ENCODE data around the gene CRIP3.
"Not testable (repeated sequence)": the region's sequence is repeated elsewhere in the genome, so short reads cannot be mapped to it uniquely, and the experiment has no call there.

The CRIP3 gene

DNA sequence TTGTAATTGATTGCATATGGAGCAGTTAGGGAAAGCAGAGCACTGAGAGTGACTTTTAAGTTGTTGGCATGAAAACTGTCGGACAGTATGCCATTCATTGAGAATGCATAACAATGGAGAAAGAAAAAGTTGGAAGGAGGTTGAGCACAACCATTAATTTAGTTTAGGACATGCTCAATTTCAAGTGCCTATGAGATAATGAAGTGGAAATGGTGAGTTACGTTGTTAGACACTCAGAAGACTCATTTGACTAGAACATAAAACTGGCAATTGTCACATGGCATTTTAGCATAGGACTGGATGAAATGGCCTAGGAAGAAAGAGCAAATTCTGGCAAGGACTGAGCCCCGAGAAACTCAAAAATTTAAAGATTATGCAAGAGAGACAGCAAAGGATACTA is 38.8 kb upstream of the CRIP3 start:
- Histone ChIP-seq H3K9me2 (replicated peaks; ENCODE audit: insufficient read depth, low read length) (no peaks in the 10 kb centered on the region), H3K9me3 (ENCODE audit: insufficient read depth, low read length) (no peaks in the 10 kb centered on the region), H3K36me3 (ENCODE audit: low read length) (peaks cover 80% of the 10 kb centered on the region), H3F3A (ENCODE audit: insufficient read depth) (peaks cover 37% of the 10 kb centered on the region), H3K27me3 (ENCODE audit: low read length) (no peaks in the 10 kb centered on the region), H2AFZ (ENCODE audit: low read depth, low read length, severe bottlenecking) (no peak overlapping the region), H3K4me3 (ENCODE audit: insufficient read depth, low read length, poor library complexity, severe bottlenecking) (no peak overlapping the region), H3K27ac (ENCODE audit: low read depth, low read length) (no peak overlapping the region), H3K9ac (ENCODE audit: low read length) (no peak overlapping the region), H3K4me2 (ENCODE audit: low read depth, low read length, poor library complexity, severe bottlenecking) (no peak overlapping the region), H4K20me1 (ENCODE audit: low read depth, low read length) (peaks cover 49% of the 10 kb centered on the region), H3K79me2 (ENCODE audit: insufficient read depth, low read length) (peaks cover 90% of the 10 kb centered on the region)
- TF ChIP-seq CTCF (IDR thresholded peaks at IDR 0.05; ENCODE audit: insufficient read depth, low read length, poor library complexity, severe bottlenecking) (no peak), EZH2phosphoT487 (conservative IDR thresholded peaks at IDR 0.05; ENCODE audit: low read length) (no peak)

DNA sequence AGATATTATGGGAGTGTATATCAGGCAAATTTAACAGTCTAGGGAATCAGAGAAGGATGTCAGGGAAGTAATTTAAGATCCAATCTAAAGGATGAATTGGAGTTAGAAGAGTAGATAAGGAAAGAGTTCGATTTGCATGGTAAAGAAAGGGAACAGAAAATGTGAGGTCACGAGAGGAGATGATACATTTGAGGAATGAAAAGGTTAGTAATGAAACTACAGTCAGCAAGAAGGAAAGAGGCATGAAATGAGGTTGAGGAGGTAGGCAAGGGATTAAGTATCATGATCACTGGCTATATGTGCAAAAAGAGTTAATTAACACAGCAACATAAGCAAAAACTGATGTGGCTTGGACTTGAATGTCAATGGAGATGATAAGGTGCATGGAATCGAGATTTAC is 38.4 kb upstream of the CRIP3 start:
- no peak overlapping the region for H3K4me3 ChIP-seq (ENCODE audit: insufficient read depth, low read length, poor library complexity, severe bottlenecking)
- no peak overlapping the region for H2AFZ ChIP-seq (ENCODE audit: low read depth, low read length, severe bottlenecking)
- H3K9me3 ChIP-seq (ENCODE audit: insufficient read depth, low read length): no peaks in the 10 kb centered on the region
- peaks cover 80% of the 10 kb centered on the region for H3K36me3 ChIP-seq (ENCODE audit: low read length)
- H4K20me1 ChIP-seq (ENCODE audit: low read depth, low read length): peaks cover 45% of the 10 kb centered on the region
- H3K27ac ChIP-seq (ENCODE audit: low read depth, low read length): no peak overlapping the region
- H3K27me3 ChIP-seq (ENCODE audit: low read length): no peaks in the 10 kb centered on the region
- TF ChIP-seq CTCF (IDR thresholded peaks at IDR 0.05; ENCODE audit: insufficient read depth, low read length, poor library complexity, severe bottlenecking) (no peak), EZH2phosphoT487 (conservative IDR thresholded peaks at IDR 0.05; ENCODE audit: low read length) (no peak)
- no peaks in the 10 kb centered on the region for H3K9me2 ChIP-seq (replicated peaks; ENCODE audit: insufficient read depth, low read length)
- H3K4me2 ChIP-seq (ENCODE audit: low read depth, low read length, poor library complexity, severe bottlenecking): no peak overlapping the region
- H3K79me2 ChIP-seq (ENCODE audit: insufficient read depth, low read length): peaks cover 90% of the 10 kb centered on the region
- no peak overlapping the region for H3K9ac ChIP-seq (ENCODE audit: low read length)
- peaks cover 33% of the 10 kb centered on the region for H3F3A ChIP-seq (ENCODE audit: insufficient read depth)

DNA sequence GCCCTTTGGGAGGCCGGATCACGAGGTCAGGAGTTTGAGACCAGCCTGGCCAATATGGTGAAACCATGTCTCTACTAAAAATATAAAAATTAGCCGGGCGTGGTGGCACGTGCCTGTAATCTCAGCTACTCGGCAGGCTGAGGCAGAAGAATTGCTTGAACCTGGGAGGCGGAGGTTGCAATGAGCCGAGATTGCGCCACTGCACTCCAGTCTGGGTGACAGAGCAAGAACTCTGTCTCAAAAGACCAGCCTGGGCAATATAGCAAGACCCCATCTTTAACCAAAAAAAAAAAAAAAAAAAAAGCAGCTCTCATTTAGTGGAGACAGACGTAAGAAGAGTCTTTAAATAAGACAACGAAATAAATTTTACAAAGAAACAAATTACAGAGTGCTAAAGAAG is 37.6 kb upstream of the CRIP3 start:
- not testable (repeated sequence) for H3K9ac ChIP-seq (ENCODE audit: low read length); H3K27ac ChIP-seq (ENCODE audit: low read depth, low read length); H3K4me3 ChIP-seq (ENCODE audit: insufficient read depth, low read length, poor library complexity, severe bottlenecking); H2AFZ ChIP-seq (ENCODE audit: low read depth, low read length, severe bottlenecking); H3K27me3 ChIP-seq (ENCODE audit: low read length); H3K9me3 ChIP-seq (ENCODE audit: insufficient read depth, low read length); H3K9me2 ChIP-seq (replicated peaks; ENCODE audit: insufficient read depth, low read length); H3K4me2 ChIP-seq (ENCODE audit: low read depth, low read length, poor library complexity, severe bottlenecking)
- peaks cover 45% of the 10 kb centered on the region for H4K20me1 ChIP-seq (ENCODE audit: low read depth, low read length)
- H3K79me2 ChIP-seq (ENCODE audit: insufficient read depth, low read length): peaks cover 84% of the 10 kb centered on the region
- peaks cover 84% of the 10 kb centered on the region for H3K36me3 ChIP-seq (ENCODE audit: low read length)
- H3F3A ChIP-seq (ENCODE audit: insufficient read depth): peaks cover 31% of the 10 kb centered on the region

DNA sequence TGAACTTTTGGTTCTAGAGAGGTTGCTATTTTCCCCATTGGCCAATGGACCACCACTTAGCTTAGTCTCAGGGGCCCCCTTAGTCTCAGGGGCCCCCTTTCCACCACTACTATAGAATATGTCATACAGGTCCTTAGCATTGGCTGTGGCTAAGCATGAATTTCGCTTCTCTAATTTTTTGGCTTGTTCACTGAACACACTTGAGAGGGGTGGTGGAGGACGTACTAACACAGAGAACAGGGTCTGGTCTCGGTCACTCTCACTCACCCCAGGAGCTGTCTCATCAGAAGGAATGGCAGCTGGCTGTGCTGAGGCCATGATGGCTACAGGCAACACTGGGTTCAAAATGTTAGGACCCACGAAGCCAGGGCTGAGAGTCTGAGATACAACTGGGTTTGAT is 30.5 kb upstream of the CRIP3 start:
- peaks cover 15% of the 10 kb centered on the region for H4K20me1 ChIP-seq (ENCODE audit: low read depth, low read length)
- H3K27me3 ChIP-seq (ENCODE audit: low read length): no peaks in the 10 kb centered on the region
- H3F3A ChIP-seq (ENCODE audit: insufficient read depth): peaks cover 59% of the 10 kb centered on the region
- H3K9me2 ChIP-seq (replicated peaks; ENCODE audit: insufficient read depth, low read length): no peaks in the 10 kb centered on the region
- no peak overlapping the region for H2AFZ ChIP-seq (ENCODE audit: low read depth, low read length, severe bottlenecking)
- H3K4me2 ChIP-seq (ENCODE audit: low read depth, low read length, poor library complexity, severe bottlenecking): no peak overlapping the region
- no peak overlapping the region for H3K4me3 ChIP-seq (ENCODE audit: insufficient read depth, low read length, poor library complexity, severe bottlenecking)
- H3K79me2 ChIP-seq (ENCODE audit: insufficient read depth, low read length): peaks cover 14% of the 10 kb centered on the region; the same call in 1 of the 2 replicates
- H3K27ac ChIP-seq (ENCODE audit: low read depth, low read length): no peak overlapping the region
- peaks cover 72% of the 10 kb centered on the region for H3K36me3 ChIP-seq (ENCODE audit: low read length)
- TF ChIP-seq EZH2phosphoT487 (conservative IDR thresholded peaks at IDR 0.05; ENCODE audit: low read length) (no peak), CTCF (IDR thresholded peaks at IDR 0.05; ENCODE audit: insufficient read depth, low read length, poor library complexity, severe bottlenecking) (no peak)
- H3K9ac ChIP-seq (ENCODE audit: low read length): no peak overlapping the region
- no peaks in the 10 kb centered on the region for H3K9me3 ChIP-seq (ENCODE audit: insufficient read depth, low read length)

Measured in SU-DHL-6 (cell line).